ENCODE data around the gene BMPR1A.

The BMPR1A gene

DNA sequence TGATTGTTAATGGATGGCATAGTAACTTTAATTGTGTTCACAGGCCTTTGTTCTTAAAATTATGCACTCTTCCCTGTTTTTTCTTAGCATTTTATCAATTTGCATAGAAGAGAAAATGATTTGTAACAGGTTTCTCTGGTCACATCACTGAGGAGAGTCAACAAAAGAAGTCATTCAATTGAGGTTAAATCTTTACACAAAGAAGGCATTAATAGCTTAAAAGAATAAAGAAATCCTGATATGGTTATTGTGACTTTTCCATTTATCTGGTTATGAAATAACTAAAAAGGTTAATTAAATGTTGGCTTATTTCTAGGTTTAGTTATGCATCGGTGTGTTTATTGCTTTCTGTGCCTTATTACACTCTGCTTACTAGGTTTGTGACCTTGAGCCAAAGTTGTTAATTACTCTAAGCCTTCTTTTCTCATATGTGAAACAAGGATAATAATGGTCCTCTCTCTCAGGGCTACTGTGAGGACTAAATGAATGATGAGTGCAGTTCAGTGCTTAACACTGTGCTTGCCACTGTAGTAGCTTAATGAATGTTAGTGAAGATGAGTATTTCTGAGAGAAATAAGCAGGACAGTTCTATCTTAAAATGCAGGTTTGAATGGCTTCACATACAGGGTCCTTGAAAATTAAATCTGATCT is 12.1 kb downstream of the BMPR1A start:
- no peak for DNase-seq

DNA sequence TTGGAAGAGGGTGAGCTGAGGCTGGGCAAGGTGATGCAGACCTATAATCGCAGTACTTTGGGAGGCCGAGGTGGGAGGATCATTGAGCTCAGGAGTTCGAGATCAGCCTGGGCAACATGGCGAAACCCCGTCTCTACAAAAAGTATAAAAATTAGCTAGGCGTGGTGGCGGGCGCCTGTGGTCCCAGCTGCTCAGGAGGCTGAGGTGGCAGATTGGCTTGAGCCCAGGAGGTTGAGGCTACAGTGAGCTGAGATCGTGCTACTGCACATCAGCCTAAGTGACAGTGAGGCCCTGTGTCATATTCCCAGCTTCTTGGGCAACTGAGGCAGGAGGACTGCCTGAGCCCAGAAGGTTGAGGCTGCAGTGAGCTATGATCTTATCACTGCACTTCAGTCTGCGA is 13.6 kb downstream of the BMPR1A start:
- DNase-seq, result no peak

DNA sequence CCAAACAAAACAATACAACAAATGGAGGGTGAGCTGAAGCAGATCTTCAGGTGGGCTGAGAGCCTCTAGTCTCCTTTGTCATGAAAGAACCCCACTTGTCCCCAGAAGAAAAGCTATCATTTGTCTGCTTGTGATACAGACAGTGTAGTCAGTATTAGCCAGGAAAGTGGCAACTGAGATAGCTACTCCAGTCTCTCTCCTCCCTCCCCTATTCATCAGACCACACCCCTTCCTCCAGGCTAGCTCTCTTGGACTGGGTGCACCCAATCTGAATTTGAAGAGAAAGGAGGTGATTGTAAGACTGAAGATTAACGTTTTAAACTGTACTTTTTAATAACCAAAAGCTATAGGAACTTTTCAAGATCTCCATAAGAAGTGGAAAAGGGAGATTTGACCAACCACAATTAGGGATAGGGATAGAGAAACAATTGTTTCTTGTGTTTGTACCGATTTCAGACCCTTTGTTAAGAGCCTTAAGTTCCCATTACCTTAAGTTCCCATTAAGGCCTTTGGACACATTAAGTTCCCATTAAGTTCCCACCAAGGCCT is 14.1 kb downstream of the BMPR1A start:
- DNase-seq, result no peak

GRCh38 chr10:86773498-86773897 is 17.1 kb downstream of the BMPR1A start:
- no peak for DNase-seq

DNA sequence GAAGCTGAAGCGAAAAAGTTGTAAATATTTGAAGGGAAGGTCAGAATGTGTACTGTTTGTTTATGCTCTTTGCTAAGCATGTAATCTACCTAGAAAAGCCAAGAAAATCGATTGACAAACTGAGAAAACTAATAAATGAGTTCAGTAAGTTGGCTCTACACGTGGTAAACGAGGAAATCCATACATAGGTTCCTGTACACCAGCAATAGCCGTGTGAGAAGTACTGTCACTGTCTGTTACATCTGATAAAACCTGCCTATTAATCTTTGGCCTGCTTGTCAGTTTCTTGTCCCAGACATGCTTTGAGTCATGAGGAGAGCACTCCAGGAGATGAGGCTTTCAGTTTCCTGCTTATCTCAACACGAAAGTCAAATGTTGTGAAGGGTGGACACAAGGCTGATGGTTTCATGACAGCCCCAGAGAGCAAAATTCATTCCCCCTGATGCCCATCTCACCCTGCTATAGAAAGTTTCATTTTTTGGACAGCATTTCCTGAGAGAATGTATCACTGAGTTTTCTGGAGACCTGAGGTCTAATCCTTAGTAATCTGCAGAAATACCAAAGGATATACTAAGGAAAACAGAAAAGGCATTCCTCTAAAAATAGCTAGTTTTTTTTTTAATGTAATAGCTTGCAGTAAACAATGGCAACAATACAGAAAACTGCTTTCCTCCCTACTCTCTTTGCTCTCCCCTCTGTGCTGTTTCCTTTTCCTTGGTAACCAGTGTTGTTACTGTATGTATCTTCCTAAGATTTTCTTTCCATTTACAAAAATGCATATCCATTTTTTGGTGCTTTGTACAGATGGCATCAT is 18.8 kb downstream of the BMPR1A start:
- DNase-seq, result no peak

- no peak for DNase-seq
Observed at GRCh38 chr10:86775870-86776180, 19.4 kb downstream of the BMPR1A start.

- DNase-seq, result no peak
Observed at GRCh38 chr10:86779220-86780017, 23.0 kb downstream of the BMPR1A start.

- no peak for DNase-seq
Observed at GRCh38 chr10:86782701-86783418, 26.4 kb downstream of the BMPR1A start.

GRCh38 chr10:86785037-86785436 is 28.6 kb downstream of the BMPR1A start:
- DNase-seq, result no peak

GRCh38 chr10:86785968-86786367 is 29.5 kb downstream of the BMPR1A start:
- DNase-seq, result no peak

DNA sequence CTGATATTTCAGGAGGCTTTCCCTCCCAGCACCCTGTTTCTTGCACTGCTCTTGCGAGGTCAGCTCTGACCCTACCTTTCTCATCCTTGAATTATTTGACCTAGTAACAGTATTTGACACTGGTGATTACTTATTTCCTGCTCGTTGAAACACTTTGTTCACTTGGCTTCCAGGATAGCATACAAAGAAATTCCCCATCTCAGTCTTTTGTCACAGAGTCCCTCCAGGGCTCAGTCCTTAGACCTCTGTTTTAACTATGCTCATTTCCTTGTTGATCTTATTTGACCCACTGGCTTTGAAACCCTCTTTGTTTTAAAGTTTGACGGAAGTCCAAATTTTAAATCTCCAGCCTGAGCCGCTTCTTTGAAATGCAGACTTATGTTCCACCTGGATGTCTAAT is 29.9 kb downstream of the BMPR1A start:
- DNase-seq, result no peak

GRCh38 chr10:86790394-86790793 is 34.0 kb downstream of the BMPR1A start:
- no peak for DNase-seq

- no peak for DNase-seq
Observed at GRCh38 chr10:86792461-86793167, 36.2 kb downstream of the BMPR1A start.

GRCh38 chr10:86793696-86794095 is 37.3 kb downstream of the BMPR1A start:
- DNase-seq, result no peak

- DNase-seq, result no peak
Observed at GRCh38 chr10:86795353-86795752, 38.9 kb downstream of the BMPR1A start.

DNA sequence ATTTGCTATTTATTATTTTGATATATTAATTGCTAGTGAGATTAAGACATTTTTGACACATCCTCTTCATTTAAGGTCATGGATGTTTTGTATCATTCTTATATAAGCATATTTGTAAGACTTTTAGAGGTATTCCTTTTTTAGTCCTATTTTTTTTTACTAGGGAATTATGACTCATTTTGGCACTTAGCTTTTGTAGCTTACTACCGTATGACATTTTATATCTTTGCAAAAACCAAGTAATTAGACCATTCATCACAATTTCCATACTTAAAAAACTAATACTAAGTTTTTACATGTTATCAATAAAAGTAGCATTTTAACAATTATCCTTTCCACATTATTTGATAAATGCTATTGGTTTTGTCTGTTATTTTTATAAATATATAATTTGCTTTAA is 41.6 kb downstream of the BMPR1A start:
- DNase-seq, result no peak

DNA sequence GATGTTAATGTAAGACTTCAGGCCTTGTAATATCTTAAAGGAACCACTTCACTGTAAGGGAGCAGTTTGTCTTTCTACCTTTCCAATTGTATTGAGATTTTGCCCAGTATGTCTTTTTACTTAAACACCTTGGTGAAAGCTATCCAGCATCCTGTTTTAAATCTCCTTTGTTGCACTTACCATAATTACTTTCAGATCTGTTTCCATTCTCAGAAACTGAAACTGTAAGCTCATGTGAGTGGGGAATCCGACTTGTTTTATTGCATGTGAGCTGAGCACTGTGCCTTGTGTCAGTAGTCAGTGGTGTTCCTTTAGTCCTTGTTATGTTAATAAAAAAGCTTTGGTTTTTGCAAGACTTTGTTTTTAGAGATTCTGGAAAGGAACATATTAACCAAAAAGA is 42.2 kb downstream of the BMPR1A start:
- no peak for DNase-seq

DNA sequence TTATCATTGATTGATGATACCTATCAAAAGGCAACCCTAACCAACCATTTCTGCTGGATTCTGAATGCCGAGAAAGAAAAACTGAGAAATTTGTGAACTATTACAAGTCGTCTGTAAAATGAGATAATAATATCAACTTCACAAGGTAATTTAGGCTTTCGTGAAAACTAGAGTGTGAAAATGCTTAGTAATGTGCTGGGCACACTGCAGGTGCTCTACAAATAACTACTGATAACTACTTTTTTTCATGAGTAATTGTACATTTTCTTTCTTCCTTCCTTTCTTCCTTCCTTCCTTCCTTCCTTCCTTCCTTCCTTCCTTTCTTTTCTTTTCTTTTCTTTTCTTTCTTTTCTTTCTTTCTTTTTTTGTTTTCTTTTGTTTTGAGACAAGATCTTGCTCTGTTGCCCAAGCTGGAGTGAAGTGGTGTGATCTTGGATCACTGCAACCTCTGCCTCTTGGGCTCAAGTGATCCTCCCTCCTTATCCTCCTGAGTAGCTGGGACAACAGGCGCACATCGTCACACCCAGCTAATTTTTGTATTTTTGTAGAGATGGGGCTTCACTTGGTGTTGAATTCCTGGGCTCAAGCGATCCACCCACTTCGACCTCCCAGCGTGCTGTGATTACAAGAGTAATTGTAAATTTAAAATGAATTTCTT is 42.9 kb downstream of the BMPR1A start:
- no peak for DNase-seq

- no peak for DNase-seq
Observed at GRCh38 chr10:86801995-86802394, 45.6 kb downstream of the BMPR1A start.

DNA sequence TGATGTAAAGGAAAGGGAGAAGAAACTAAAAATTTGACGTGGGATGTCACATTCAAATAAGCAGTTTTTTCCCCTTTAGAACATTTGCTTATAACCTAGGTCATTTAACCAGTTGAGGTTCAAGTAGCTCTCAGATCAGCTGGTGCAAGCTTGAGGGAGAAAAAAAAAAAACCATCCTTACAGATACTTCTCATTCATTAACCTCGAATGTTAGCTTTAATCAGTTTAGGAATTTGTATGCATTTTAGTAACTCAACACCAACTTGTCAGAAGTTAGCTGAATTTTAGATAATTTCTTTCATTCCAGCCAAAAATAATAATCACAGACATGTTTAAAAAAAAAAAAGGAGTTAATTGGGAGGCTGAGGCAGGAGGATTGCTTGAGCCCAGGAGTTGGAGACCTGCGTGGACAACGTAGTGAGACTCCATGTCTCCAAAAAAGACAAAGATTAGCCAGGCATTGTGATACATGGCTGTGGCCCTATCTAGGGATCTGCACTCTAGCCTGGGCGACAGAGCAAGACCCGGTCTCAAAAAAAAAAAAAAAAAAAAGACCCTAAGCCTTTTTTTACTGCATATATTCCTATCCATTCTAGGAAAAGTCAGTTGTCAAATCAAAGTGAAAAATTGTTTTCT is 46.2 kb downstream of the BMPR1A start:
- no peak for DNase-seq

DNA sequence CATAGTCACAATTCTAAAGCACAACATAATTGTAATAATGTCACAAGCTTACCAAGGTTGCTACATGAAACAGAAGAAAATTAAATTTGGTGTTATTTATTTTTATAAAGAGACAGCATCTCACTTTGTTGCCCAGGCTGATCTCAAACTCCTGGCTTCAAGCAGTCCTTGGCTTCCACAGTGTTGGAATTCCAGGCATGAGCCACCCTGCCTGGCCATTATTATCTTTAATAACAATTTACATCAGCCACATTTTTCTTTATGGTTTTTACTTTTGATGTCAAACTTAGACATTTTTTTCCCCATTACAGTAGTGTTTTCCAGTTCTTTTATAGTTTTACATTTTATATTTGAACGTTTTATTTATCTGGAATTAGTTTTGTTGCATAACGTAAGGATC is 46.7 kb downstream of the BMPR1A start:
- no peak for DNase-seq
